Type B pancreatic cell (in vitro differentiated cells): ENCODE measurements around the gene SAP30L. TPM values are rescaled to one million over a fixed set of nuclear protein-coding genes. Genes with fewer than 3 reads are reported as not detected.

Experiments
- DNase-seq: peaks from one replicate; pipeline ENCODE4 v3.0.0; 2021; ENCODE audit warnings: mixed read lengths; ENCODE audit not compliant: unreplicated experiment; ENCODE audit errors: extremely low spot score
- H3K27ac Mint-ChIP-seq: 2 replicates; pipeline ENCODE4 v1.8.0; 2021; ENCODE audit warnings: mild to moderate bottlenecking, mixed read lengths
- H3K27me3 Mint-ChIP-seq: 2 replicates; pipeline ENCODE4 v1.8.0; 2021; ENCODE audit warnings: mixed read lengths
- H3K36me3 Mint-ChIP-seq: 2 replicates; pipeline ENCODE4 v1.8.0; 2021; ENCODE audit warnings: mixed read lengths
- H3K4me1 Mint-ChIP-seq: one replicate; pipeline ENCODE4 v1.8.0; 2021; ENCODE audit warnings: mixed read lengths; ENCODE audit not compliant: unreplicated experiment
- H3K4me3 Mint-ChIP-seq: 2 replicates; pipeline ENCODE4 v1.8.0; 2021; ENCODE audit warnings: mild to moderate bottlenecking, mixed read lengths
- H3K9me3 Mint-ChIP-seq: 2 replicates; pipeline ENCODE4 v1.8.0; 2021; ENCODE audit warnings: mixed read lengths
- total RNA-seq: library from RNA; stranded (reverse); gene quantifications from 2 replicates; pipeline ENCODE4 v1.2.1, GENCODE V29; 2021; ENCODE audit warnings: low replicate concordance
- TF ChIP-seq, protein P1 (sequence below): fragments of 200-600 bp; sonication (generic); conservative IDR thresholded peaks from 2 replicates; pipeline ENCODE4 v1.5.0; 2021; ENCODE audit warnings: antibody characterized with exemption, mild to moderate bottlenecking

SAP30L gene
- total RNA-seq, 1 donor from 2014 or later: 43.7 TPM

- H3K4me3 Mint-ChIP-seq: peak overlapping the region; percentile 26
- peaks cover 93% of the 10 kb centered on the region for H3K27me3 Mint-ChIP-seq
- no peak for DNase-seq
- no peaks in the 10 kb centered on the region for H3K36me3 Mint-ChIP-seq
- TF ChIP-seq, protein P1, sequence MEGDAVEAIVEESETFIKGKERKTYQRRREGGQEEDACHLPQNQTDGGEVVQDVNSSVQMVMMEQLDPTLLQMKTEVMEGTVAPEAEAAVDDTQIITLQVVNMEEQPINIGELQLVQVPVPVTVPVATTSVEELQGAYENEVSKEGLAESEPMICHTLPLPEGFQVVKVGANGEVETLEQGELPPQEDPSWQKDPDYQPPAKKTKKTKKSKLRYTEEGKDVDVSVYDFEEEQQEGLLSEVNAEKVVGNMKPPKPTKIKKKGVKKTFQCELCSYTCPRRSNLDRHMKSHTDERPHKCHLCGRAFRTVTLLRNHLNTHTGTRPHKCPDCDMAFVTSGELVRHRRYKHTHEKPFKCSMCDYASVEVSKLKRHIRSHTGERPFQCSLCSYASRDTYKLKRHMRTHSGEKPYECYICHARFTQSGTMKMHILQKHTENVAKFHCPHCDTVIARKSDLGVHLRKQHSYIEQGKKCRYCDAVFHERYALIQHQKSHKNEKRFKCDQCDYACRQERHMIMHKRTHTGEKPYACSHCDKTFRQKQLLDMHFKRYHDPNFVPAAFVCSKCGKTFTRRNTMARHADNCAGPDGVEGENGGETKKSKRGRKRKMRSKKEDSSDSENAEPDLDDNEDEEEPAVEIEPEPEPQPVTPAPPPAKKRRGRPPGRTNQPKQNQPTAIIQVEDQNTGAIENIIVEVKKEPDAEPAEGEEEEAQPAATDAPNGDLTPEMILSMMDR: no peak
- H3K9me3 Mint-ChIP-seq: no peaks in the 10 kb centered on the region
- peaks cover 59% of the 10 kb centered on the region for H3K4me1 Mint-ChIP-seq
- peak overlapping the region; percentile 21 for H3K27ac Mint-ChIP-seq
Observed at GRCh38 chr5:154483654-154484392, 38.0 kb downstream of the SAP30L start.

DNA sequence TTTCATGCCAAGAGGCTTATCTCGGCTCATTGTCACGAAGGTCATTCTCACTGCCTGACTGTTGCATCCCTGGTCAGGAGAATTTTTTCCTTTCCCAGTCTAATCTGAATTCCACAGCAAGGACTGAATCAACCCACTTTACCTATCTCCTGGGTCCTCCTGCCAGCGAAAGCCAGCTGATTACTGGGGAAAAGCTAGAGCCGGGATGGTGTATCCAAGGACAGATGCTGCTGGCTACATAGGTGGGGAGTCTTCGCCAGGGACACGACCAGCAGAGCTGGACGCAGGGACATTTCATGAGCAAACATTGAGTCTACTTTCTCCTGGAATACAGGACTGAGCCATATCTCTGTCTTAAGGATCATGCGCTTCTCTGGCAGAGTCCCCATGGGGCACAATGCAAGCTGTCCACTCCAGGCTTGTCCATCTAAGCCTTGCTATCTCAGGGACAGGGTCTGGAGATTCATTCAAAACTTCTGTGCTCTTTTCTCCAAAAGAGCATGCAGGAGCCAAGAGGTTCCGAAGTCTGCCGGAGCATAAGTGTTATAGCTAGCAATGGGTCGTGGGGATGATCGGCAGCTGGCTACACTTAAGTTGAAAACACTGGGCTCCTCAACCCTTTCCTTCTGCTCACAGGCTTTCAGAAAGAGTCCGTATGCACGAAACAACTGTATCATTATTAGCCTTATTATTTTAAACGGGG lies 38.7 kb downstream of the SAP30L start:
- TF ChIP-seq, protein P1: no peak
- no peaks in the 10 kb centered on the region for H3K36me3 Mint-ChIP-seq
- H3K4me1 Mint-ChIP-seq: peaks cover 56% of the 10 kb centered on the region
- no peaks in the 10 kb centered on the region for H3K9me3 Mint-ChIP-seq
- peak overlapping the region; percentile 26 for H3K4me3 Mint-ChIP-seq
- peaks cover 92% of the 10 kb centered on the region for H3K27me3 Mint-ChIP-seq
- DNase-seq: no peak
- peak overlapping the region; percentile 21 for H3K27ac Mint-ChIP-seq

DNA sequence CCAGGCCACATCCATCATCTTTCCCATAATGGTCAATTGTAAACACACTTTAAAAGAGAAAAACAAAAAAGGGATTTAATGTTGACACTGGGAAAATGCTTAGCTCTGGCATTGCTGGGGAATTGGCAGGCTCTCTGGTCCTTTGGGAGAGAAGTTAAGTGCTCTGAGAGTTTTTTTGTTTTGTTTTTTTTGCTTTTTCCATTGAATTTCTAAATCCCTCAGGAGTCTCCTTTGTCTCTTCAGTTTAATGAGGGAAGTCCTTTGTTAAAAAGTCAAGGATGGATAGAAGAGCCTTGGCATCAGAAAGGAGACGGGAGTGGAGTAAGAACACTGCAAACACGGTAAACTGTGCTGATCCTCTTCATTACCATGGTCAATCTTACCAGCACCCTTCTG lies 39.3 kb downstream of the SAP30L start:
- peaks cover 54% of the 10 kb centered on the region for H3K4me1 Mint-ChIP-seq
- H3K9me3 Mint-ChIP-seq: no peaks in the 10 kb centered on the region
- H3K36me3 Mint-ChIP-seq: no peaks in the 10 kb centered on the region
- no peak for DNase-seq
- TF ChIP-seq, protein P1: no peak
- H3K27me3 Mint-ChIP-seq: peaks cover 90% of the 10 kb centered on the region
- H3K27ac Mint-ChIP-seq: no peak overlapping the region
- peak overlapping the region; percentile 26 for H3K4me3 Mint-ChIP-seq

DNA sequence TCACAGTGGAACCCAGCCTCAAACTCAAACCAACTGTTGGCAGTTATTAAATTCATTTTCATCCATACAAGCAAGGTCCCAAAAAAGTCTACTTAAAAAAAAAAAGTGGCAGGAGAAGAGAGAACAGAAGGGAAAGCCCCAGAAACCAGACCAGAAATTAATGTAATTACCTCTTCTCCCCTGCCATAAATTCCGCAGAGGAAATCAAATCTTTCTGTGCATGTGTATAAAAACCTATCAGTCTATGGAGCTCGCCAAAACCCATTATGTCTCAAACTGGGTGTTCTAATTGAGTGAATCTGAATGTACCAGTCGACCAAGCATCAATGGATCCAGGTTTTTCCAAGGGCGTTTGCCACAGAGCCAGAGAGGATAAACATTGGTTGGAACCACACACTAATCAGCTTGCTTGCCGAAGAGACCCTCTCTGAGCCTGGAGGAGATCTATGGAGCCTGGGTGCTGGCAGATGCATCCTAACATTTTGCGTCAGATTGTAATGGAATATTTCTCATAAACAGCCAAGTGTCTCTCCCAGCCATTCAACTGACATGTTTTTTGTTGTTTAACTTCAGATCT lies 40.1 kb downstream of the SAP30L start:
- TF ChIP-seq, protein P1: no peak
- Mint-ChIP-seq H3K9me3 (no peaks in the 10 kb centered on the region), H3K4me1 (peaks cover 48% of the 10 kb centered on the region), H3K27ac (no peak overlapping the region), H3K36me3 (no peaks in the 10 kb centered on the region), H3K4me3 (peak overlapping the region; percentile 39), H3K27me3 (peaks cover 90% of the 10 kb centered on the region)
- DNase-seq: no peak

DNA sequence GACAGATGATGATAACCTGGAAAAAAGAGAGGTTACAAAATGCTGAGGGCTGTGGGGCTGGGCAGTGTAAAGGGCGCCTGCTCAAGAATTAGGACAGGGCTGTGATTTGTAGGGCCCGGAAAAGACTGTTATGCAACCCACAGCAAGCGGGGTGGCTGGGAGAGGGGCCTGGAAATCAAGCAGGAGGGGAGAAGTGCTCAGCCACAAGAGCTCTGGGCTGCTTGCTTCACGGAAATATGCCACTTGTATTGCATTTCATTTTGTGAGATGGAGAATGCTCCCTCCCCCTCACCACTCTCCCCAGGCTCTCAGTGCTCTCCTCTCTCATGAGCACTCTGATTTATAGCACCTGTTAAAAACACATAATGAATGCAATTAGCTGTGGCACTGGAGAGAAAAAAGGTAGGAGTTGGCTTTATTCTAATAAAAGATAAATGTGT lies 40.6 kb downstream of the SAP30L start:
- no peak overlapping the region for H3K27ac Mint-ChIP-seq
- H3K27me3 Mint-ChIP-seq: peaks cover 90% of the 10 kb centered on the region
- H3K9me3 Mint-ChIP-seq: no peaks in the 10 kb centered on the region
- no peaks in the 10 kb centered on the region for H3K36me3 Mint-ChIP-seq
- H3K4me1 Mint-ChIP-seq: peaks cover 48% of the 10 kb centered on the region
- DNase-seq: no peak
- peak overlapping the region; percentile 39 for H3K4me3 Mint-ChIP-seq
- TF ChIP-seq, protein P1: no peak
